HG03025 (cell line): Measurements from ENCODE around the gene SLC22A23.

Experiments used
- ATAC-seq: cut with Tn5 transposase; IDR thresholded peaks from one replicate; pipeline ENCODE4 v1.9.1; 2021; ENCODE audit warnings: mild to moderate bottlenecking, moderate library complexity; ENCODE audit not compliant: unreplicated experiment, low FRiP score

The SLC22A23 gene

GRCh38 chr6:3456898-3457709 is at the start of gene SLC22A23:
TSS of gene SLC22A23 (minus strand) at chr6:3457050. CDS start at chr6:3456559, 491 bp downstream.
- ATAC-seq: no peak

GRCh38 chr6:3506200-3506599 is 49.4 kb upstream of the SLC22A23 start:
- ATAC-seq: no peak

- ATAC-seq: no peak
Measured at GRCh38 chr6:3504938-3505805, 48.3 kb upstream of the SLC22A23 start.

GRCh38 chr6:3504354-3504753 is 47.5 kb upstream of the SLC22A23 start:
- no peak for ATAC-seq

- ATAC-seq: no peak
Measured at GRCh38 chr6:3501826-3502500, 45.1 kb upstream of the SLC22A23 start.

- ATAC-seq: no peak
Measured at GRCh38 chr6:3500262-3501014, 43.6 kb upstream of the SLC22A23 start.

GRCh38 chr6:3499603-3500002 is 42.8 kb upstream of the SLC22A23 start:
- no peak for ATAC-seq

GRCh38 chr6:3496395-3496794 is 39.5 kb upstream of the SLC22A23 start:
- no peak for ATAC-seq

GRCh38 chr6:3494391-3495100 is 37.7 kb upstream of the SLC22A23 start:
- no peak for ATAC-seq

- ATAC-seq: no peak
Measured at GRCh38 chr6:3490625-3490980, 33.8 kb upstream of the SLC22A23 start.

GRCh38 chr6:3489961-3490624 is 33.2 kb upstream of the SLC22A23 start:
- no peak for ATAC-seq

- ATAC-seq: no peak
Measured at GRCh38 chr6:3489027-3489757, 32.3 kb upstream of the SLC22A23 start.

GRCh38 chr6:3484946-3485345 is 28.1 kb upstream of the SLC22A23 start:
- ATAC-seq: no peak

- ATAC-seq: no peak
Measured at GRCh38 chr6:3484192-3484591, 27.3 kb upstream of the SLC22A23 start.

- no peak for ATAC-seq
Measured at GRCh38 chr6:3483675-3484074, 26.8 kb upstream of the SLC22A23 start.

GRCh38 chr6:3482869-3483268 is 26.0 kb upstream of the SLC22A23 start:
- ATAC-seq: no peak

GRCh38 chr6:3481640-3482039 is 24.8 kb upstream of the SLC22A23 start:
- no peak for ATAC-seq

- ATAC-seq: no peak
Measured at GRCh38 chr6:3480009-3480408, 23.2 kb upstream of the SLC22A23 start.

GRCh38 chr6:3473773-3474172 is 16.9 kb upstream of the SLC22A23 start:
- ATAC-seq: no peak
